Measurements from ENCODE around the gene EMP1.
A peak's percentile ranks its signal among the peaks of the same experiment; 100 is the strongest.

EMP1 gene

DNA sequence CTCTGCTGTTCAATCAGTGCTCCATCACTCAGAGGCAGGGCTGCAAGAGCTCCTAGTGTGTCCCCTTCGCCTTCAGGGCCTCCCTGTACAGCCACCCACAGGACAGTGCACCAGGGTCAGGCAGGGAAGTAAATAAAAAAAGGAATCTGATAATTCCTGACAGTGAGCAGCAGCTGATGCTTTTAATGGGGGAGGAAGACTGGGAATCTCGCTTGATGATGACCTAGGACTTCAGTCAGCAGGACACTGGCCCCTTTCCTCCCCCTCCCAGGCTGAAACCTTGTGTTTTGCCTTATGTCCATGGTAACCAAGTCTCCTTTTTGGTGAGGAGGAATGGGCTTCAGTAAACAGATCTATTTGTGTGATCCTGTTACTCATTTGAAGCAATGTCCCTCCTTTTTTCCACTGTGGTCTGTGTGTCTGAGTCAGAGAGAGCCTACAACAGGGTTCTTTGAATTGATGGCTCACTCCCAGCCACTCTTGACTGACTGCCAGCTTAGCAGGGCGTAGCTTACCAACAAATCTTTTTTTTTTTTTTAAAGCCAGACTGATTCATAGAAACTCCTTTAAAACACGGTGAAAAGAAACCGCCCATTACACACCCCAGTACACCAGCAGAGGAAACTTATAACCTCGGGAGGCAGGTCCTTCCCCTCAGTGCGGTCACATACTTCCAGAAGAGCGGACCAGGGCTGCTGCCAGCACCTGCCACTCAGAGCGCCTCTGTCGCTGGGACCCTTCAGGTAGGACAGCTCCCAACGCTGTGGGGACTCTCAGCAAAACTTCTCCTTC lies at the start of gene EMP1:
EMP1 (plus strand) TSS at position 597 of the 792 bp plus-strand sequence. CDS start 14,785 bp downstream, outside the sequence.
- peak; percentile 100 for DNase-seq (ENCODE audit: low read depth)

- peak; percentile 32 for DNase-seq (ENCODE audit: low read depth)
Measured at GRCh38 chr12:13147688-13148484, 48.6 kb upstream of the EMP1 start.

DNA sequence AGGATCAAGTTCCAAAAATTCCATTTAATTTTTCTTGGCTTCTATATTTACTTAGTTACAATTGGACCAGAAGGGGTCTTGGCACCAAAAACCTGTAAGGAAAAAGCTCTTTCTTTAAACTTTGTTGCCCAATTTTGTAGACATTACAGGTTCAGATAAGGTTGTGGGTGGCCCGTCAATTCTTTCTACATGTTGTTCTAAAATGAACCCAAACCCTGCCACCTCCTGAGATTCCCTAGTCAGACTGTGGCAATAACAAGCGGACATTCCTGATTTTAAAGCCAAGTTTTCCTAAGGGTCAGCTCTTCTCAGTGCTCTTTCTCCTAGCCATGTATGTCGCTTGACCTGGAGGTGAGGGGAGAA lies 48.1 kb upstream of the EMP1 start:
- no peak for DNase-seq (ENCODE audit: low read depth)

GRCh38 chr12:13149411-13149810 lies 47.1 kb upstream of the EMP1 start:
- no peak for DNase-seq (ENCODE audit: low read depth)

DNA sequence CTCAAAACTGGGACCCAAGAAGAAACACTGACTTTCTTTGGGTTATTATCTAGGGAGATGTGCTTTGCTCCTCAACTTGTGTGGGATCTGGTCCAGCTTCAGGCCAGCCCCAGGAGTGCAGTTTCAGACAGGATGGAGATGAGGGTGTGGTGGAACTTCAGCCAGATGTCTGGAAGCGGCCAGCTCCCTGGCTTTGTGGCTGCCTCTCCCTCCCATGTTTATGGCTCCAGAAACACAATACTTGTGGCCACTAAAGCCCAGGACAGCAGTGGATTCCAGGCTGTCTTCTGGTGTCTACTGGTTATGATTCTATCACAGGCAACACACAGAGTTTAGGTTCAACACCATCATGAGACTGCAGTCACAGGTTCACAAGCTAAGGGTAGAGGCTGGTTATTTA lies 44.2 kb upstream of the EMP1 start:
- no peak for DNase-seq (ENCODE audit: low read depth)

DNA sequence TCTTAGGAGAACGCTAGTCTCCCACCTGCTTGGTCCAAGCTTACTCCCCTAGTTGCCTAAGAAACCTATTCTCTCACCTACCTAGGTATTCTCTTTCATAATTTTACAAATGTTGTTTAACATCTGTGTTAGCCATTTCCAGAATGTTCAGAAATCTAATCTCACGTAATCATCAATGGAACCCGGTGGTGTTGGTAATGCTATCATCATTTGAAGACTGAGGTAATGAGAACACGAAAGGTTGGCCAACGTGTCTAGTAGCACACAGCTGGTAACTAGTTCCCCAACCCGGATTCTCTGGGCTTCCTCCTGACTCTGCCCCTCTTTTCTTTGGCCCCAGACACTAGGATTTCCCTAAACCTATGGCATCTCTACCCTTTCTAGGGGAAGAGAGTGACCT lies 43.8 kb upstream of the EMP1 start:
- no peak for DNase-seq (ENCODE audit: low read depth)

GRCh38 chr12:13153180-13153579 lies 43.3 kb upstream of the EMP1 start:
- no peak for DNase-seq (ENCODE audit: low read depth)

DNA sequence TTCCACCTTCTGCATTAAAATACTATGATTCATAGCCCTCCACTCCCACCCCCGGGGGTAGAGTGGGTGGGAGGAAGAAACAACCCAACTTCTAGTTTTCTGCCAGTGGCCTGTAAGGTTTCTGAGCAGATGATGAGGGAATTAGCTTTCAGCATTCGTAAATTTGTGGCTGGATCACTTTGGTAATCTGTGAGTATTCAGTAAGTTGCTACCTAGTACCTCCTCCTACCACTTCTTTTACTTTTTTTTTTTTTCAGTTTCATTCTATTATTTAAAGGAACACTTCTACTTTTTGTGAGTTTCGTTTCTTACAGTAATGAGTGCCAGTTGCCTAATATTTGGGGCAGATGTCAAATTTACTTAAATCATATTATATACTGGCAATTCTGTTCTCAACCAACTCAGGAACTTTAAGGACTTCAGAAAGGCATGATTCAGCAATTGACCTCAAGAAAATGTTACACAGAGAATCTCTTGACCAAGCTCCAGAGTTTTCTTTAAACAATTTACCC lies 42.4 kb upstream of the EMP1 start:
- DNase-seq (ENCODE audit: low read depth), result peak; percentile 21

DNA sequence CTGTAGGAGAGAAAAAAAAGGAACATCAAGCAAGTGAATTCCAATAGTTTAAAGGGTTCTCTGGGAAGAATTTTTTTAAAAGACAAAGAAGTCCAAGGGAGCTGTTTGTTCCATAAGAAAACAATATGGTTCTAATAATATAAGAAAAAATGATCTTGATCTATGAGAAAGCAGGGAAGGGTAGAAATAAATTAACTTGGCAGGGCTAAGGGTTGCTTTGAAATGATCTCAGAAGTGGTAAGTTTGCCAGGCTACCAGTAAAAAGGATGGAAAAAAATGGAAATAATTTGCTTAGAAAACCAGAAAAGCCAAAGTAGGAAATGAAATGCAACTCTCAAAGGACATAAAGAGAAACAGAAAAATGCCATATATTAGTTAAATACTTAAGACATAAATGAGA lies 41.7 kb upstream of the EMP1 start:
- DNase-seq (ENCODE audit: low read depth), result no peak

- DNase-seq (ENCODE audit: low read depth), result peak; percentile 88
Measured at GRCh38 chr12:13156277-13156676, 40.2 kb upstream of the EMP1 start.

DNA sequence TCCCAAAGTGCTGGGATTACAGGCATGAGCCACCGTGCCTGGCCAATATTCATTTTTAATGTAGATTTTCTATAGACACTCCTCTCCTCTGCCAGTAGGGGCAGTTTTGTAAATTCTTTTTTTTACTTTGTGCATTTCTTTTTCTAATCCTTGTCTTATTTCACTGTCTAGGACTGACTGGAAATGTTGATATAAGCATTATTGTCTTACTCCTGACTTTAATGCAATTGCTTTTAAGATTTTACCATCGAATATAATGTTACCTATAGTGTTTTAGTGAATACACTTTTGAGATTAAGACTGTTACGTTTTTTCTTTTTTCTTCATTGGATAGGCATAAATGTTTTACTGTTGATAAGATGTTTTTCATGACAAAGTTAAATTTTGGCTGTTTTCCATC lies 35.4 kb upstream of the EMP1 start:
- no peak for DNase-seq (ENCODE audit: low read depth)

GRCh38 chr12:13162904-13163303 lies 33.6 kb upstream of the EMP1 start:
- DNase-seq (ENCODE audit: low read depth), result no peak

GRCh38 chr12:13163868-13164635 lies 32.5 kb upstream of the EMP1 start:
- peak; percentile 77 for DNase-seq (ENCODE audit: low read depth)

GRCh38 chr12:13164921-13165616 lies 31.5 kb upstream of the EMP1 start:
- DNase-seq (ENCODE audit: low read depth), result no peak

DNA sequence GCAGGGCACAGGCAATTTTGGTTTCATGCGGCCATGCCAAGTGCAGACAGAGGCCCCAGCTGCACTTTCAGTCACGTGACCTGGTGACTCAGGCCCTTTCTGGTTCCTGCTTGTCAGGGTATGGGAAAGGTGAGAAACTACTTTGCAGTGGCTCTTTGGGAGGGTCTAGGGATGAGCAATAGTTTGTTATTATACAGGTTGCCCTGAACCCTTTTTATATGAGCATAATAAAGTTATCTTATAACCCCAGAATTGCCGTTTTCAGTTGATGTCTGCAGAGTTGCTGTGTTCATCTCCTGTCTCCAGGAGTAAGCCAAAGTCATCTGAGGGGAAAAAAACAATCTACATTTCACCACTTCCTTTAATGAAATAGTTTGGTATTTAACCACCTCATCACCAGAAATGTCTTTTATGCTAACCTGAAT lies 30.9 kb upstream of the EMP1 start:
- peak; percentile 58 for DNase-seq (ENCODE audit: low read depth)

GRCh38 chr12:13167226-13167625 lies 29.3 kb upstream of the EMP1 start:
- no peak for DNase-seq (ENCODE audit: low read depth)

DNA sequence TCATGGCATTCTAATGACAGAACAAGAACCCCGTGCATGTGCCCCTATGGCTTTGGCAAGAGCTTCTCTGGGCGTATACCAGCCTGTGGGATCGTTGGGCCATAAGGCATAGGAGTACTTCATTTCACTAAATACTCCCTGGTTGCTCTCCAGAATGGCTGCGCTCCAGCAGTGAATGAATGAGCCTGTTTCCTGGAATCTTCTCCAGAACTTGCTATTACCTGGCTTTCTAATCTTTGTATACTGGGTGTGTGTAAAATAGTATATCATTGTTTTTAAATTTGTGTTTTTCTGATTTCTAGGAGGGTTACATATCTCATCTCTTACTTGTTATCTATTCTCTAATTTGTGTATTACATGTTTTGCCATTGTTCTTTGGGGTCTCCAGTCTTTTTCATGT lies 28.6 kb upstream of the EMP1 start:
- DNase-seq (ENCODE audit: low read depth), result no peak

DNA sequence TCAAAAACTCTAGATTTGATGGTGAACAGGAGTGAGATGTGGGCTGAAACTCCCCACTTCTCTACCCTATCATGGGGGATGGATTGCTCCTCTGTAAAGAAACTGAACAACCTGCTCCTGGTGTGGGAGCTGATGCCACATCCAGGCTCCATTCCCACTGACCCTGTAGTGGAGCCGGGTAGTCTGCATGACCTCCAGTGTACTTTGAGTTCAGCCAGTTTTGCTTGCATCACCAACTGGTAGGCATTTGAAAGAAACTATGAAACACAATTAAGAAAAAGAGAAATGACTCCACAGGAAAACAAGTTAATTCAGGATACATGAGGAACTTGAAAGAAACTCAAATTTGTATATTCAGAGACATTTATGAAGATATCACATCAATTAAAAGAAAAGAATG lies 27.3 kb upstream of the EMP1 start:
- no peak for DNase-seq (ENCODE audit: low read depth)

DNA sequence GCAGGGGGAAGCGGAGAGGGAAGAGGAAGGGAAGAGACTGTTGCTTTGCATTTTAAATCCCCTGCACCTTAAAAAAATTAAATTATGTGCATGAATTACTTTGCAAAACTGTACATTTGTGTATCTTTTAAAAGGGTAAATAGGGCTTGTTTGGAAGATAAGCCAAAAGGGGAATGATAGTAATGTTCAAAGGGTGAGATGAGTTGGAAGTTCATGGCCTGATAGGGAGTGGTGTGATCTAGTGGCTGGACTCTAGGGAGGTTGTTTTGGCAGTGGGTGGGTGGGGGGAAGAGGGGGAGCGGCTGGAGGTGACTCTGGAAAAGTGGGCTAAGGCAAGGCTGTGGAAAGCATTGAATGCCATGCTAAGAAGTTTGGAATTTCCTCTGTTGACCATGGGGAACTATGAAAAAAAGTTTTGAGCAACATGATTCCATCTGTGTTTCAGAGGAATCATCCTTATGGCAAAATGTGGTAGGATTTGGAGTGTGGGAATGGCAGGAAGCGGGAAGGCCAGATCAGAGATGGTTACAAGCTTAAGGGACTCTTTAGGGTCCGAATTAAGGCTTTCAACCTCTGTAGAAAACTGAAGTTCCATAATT lies 25.5 kb upstream of the EMP1 start:
- DNase-seq (ENCODE audit: low read depth), result no peak

GRCh38 chr12:13171921-13172859 lies 24.3 kb upstream of the EMP1 start:
- DNase-seq (ENCODE audit: low read depth), result peak; percentile 62
